PC-9 (cell line): Measurements from ENCODE around the gene SMCHD1. TPM values are rescaled to one million over a fixed set of nuclear protein-coding genes. Genes with fewer than 3 reads are reported as not detected.
A peak's percentile ranks its signal among the peaks of the same experiment; 100 is the strongest.

Source experiments
- BruUV-seq: library from RNA; stranded (reverse); fragments of 400-500 nt; replicated peaks from 2 replicates; lab custom pipeline; 2021; lab: Mats Ljungman, UMichigan
- CTCF ChIA-PET: fragments of 300-600 bp; sonication (Branson Sonifier 250); formaldehyde crosslinking; loops from one replicate; lab custom pipeline; 2022; ENCODE audit warnings: antibody characterized with exemption; lab: Charles Lee
- POLR2A ChIA-PET: fragments of 300-600 bp; sonication (Branson Sonifier 250); formaldehyde crosslinking; loops from one replicate; lab custom pipeline; 2022; ENCODE audit warnings: antibody characterized with exemption; ENCODE audit not compliant: unreplicated experiment; lab: Charles Lee
- DNase-seq, 2 experiments: peaks; one replicate each; pipeline versions ENCODE4 v3.0.0 to v3.0.0-alpha.2; 2015 to 2022; ENCODE audit warnings: mixed read lengths in 1 of 2
- H2AFZ ChIP-seq: fragments of 200-600 bp; sonication (generic); 2 replicates; pipeline ENCODE4 v1.8.1; 2017; ENCODE audit warnings: antibody characterized with exemption
- H3F3A ChIP-seq: fragments of 200-600 bp; sonication (generic); 2 replicates; pipeline ENCODE4 v1.8.1; 2017; ENCODE audit warnings: antibody characterized with exemption, mild to moderate bottlenecking, low read depth; ENCODE audit not compliant: insufficient read depth
- H3K27ac ChIP-seq: fragments of 200-600 bp; sonication (generic); 2 replicates; pipeline ENCODE4 v1.6.1; 2016; ENCODE audit warnings: mixed run types
- H3K27me3 ChIP-seq: fragments of 200-600 bp; sonication (generic); 2 replicates; pipeline ENCODE4 v1.6.1; 2016; ENCODE audit warnings: low read depth, mixed run types; ENCODE audit not compliant: insufficient read depth
- H3K36me3 ChIP-seq: fragments of 200-600 bp; sonication (generic); 2 replicates; pipeline ENCODE4 v1.6.1; 2016; ENCODE audit warnings: low read depth, mixed run types
- H3K4me1 ChIP-seq: fragments of 200-600 bp; sonication (generic); replicated peaks from 2 replicates; pipeline ENCODE4 v1.6.1; 2016; ENCODE audit warnings: mixed run types; ENCODE audit not compliant: insufficient read depth
- H3K4me2 ChIP-seq: fragments of 200-600 bp; sonication (generic); 2 replicates; pipeline ENCODE4 v1.6.1; 2017; ENCODE audit warnings: mixed run types
- H3K4me3 ChIP-seq: fragments of 200-600 bp; sonication (generic); 2 replicates; pipeline ENCODE4 v1.6.1; 2016; ENCODE audit warnings: mixed run types
- H3K79me2 ChIP-seq: fragments of 200-600 bp; sonication (generic); 2 replicates; pipeline ENCODE4 v1.6.1; 2017; ENCODE audit warnings: low read depth, mixed run types
- H3K9me2 ChIP-seq: fragments of 200-600 bp; sonication (generic); 2 replicates; pipeline ENCODE4 v1.8.1; 2017; ENCODE audit warnings: mild to moderate bottlenecking; ENCODE audit not compliant: insufficient read depth
- H3K9me3 ChIP-seq: fragments of 200-600 bp; sonication (generic); 2 replicates; pipeline ENCODE4 v1.8.1; 2016; ENCODE audit warnings: low read depth; ENCODE audit not compliant: insufficient read depth
- H4K20me1 ChIP-seq: fragments of 200-600 bp; sonication (generic); 2 replicates; pipeline ENCODE4 v1.8.1; 2017; ENCODE audit not compliant: insufficient read depth
- CTCF ChIP-seq: fragments of 200-600 bp; sonication (generic); conservative IDR thresholded peaks from 2 replicates; pipeline ENCODE4 v1.6.1; 2017; ENCODE audit warnings: mixed run types, antibody characterized with exemption, mild to moderate bottlenecking, moderate library complexity
- EZH2 ChIP-seq: fragments of 200-600 bp; sonication (generic); IDR thresholded peaks from 2 replicates; pipeline ENCODE4 v1.8.0; 2017; ENCODE audit warnings: antibody characterized with exemption, low read depth
- intact Hi-C: fragments of 100-400 bp; cut with micrococcal nuclease; formaldehyde crosslinking; loops from one replicate; pipeline ENCODE4 v1.10.0; 2022; ENCODE audit not compliant: unreplicated experiment
- total RNA-seq: library from RNA; stranded (reverse); gene quantifications from 2 replicates; pipeline ENCODE4 v1.2.3, GENCODE V29; 2021

The SMCHD1 gene
- total RNA-seq, 1 experiment from 2014 or later = 73.7 TPM

- no peak for TF ChIP-seq EZH2
- no peak for TF ChIP-seq CTCF
- Histone ChIP-seq H3K9me2 (no peaks in the 10 kb centered on the region), H2AFZ (peak overlapping the region; percentile 97), H3K27ac (peak overlapping the region; percentile 83), H3K27me3 (no peaks in the 10 kb centered on the region), H3K4me2 (peak overlapping the region; percentile 89), H3K36me3 (no peaks in the 10 kb centered on the region), H3K9me3 (no peaks in the 10 kb centered on the region), H3K4me3 (peak overlapping the region; percentile 74), H3F3A (0 out of 2 replicates have a peak, but pooled peaks cover 11% of the 10 kb centered on the region), H3K4me1 (peaks cover 50% of the 10 kb centered on the region), H3K79me2 (peaks cover 41% of the 10 kb centered on the region), H4K20me1 (peaks cover 27% of the 10 kb centered on the region)
- CTCF ChIA-PET = interaction anchor here (0.5 kb wide), 1 partner anchor 18 kb away, joined by 5 read pairs; no protein-coding TSS in a partner anchor
- no TSS peak for BruUV-seq
- no peak for DNase-seq
- intact Hi-C loops = loop anchor here (2.0 kb wide), 1 partner anchor 84 kb away; the partner anchor contains the start of genes METTL4 and NDC80
- POLR2A ChIA-PET = interaction anchor here (0.6 kb wide), 1 partner anchor 591 kb away, joined by 4 read pairs; no protein-coding TSS in a partner anchor
Measured at GRCh38 chr18:2654928-2655177, 673 bp upstream of the SMCHD1 start.

- peak overlapping the region; percentile 74 for H3K4me3 ChIP-seq
- no peaks in the 10 kb centered on the region for H3K36me3 ChIP-seq
- H2AFZ ChIP-seq = peak overlapping the region; percentile 91
- peak overlapping the region; percentile 83 for H3K27ac ChIP-seq
- H3K9me2 ChIP-seq = no peaks in the 10 kb centered on the region
- H3F3A ChIP-seq = 0 out of 2 replicates have a peak, but pooled peaks cover 11% of the 10 kb centered on the region
- H3K9me3 ChIP-seq = no peaks in the 10 kb centered on the region
- H4K20me1 ChIP-seq = peaks cover 32% of the 10 kb centered on the region
- intact Hi-C loops = loop anchor here (2.0 kb wide), 1 partner anchor 85 kb away; the partner anchor contains the start of genes METTL4 and NDC80
- ChIA-PET CTCF (no interaction called here), POLR2A (interaction anchor here (0.6 to 0.7 kb wide), 3 partner anchors 364 to 1985 kb away, joined by 3 to 6 read pairs (median 3); no protein-coding TSS in a partner anchor)
- DNase-seq = no peak
- peaks cover 50% of the 10 kb centered on the region for H3K4me1 ChIP-seq
- H3K4me2 ChIP-seq = peak overlapping the region; percentile 97
- no TSS peak for BruUV-seq
- peaks cover 51% of the 10 kb centered on the region for H3K79me2 ChIP-seq
- no peak for TF ChIP-seq EZH2
- no peaks in the 10 kb centered on the region for H3K27me3 ChIP-seq
Measured at GRCh38 chr18:2655954-2656236, 369 bp downstream of the SMCHD1 start.

- peaks cover 50% of the 10 kb centered on the region for H3K4me1 ChIP-seq
- intact Hi-C loops = no loop called here
- H3K27me3 ChIP-seq = no peaks in the 10 kb centered on the region
- BruUV-seq = TSS peak; percentile 52
- H3K9me2 ChIP-seq = no peaks in the 10 kb centered on the region
- H3K4me3 ChIP-seq = peak overlapping the region; percentile 74
- peaks cover 37% of the 10 kb centered on the region for H4K20me1 ChIP-seq
- H2AFZ ChIP-seq = peak overlapping the region; percentile 91
- no peaks in the 10 kb centered on the region for H3K36me3 ChIP-seq
- DNase-seq = peak in 1 of 2 experiments; percentile 35
- H3K27ac ChIP-seq = peak overlapping the region; percentile 83
- POLR2A ChIA-PET = interaction anchor here (0.6 to 0.7 kb wide), 7 partner anchors 9 to 1986 kb away, joined by 3 to 9 read pairs (median 3); no protein-coding TSS in a partner anchor
- H3F3A ChIP-seq = 0 out of 2 replicates have a peak, but pooled peaks cover 11% of the 10 kb centered on the region
- peaks cover 56% of the 10 kb centered on the region for H3K79me2 ChIP-seq
- peak overlapping the region; percentile 97 for H3K4me2 ChIP-seq
- TF ChIP-seq EZH2 (no peak), CTCF (no peak)
- H3K9me3 ChIP-seq = no peaks in the 10 kb centered on the region
- CTCF ChIA-PET = no interaction called here
Measured at GRCh38 chr18:2656237-2656980, 883 bp downstream of the SMCHD1 start.
